Endothelial cell of umbilical vein (primary cell): ENCODE data around the gene GRIA3. TPM values are rescaled to one million over a fixed set of nuclear protein-coding genes. Genes with fewer than 3 reads are reported as not detected.

Experiments used
- BruUV-seq: library from RNA; stranded (reverse); fragments of 400-500 nt; replicated peaks from 2 replicates; lab custom pipeline; 2021; lab: Mats Ljungman, UMichigan
- CTCF ChIA-PET: fragments of 300-600, 350-600 bp; sonication (Branson Sonifier 250); formaldehyde crosslinking; loops from one replicate; lab custom pipeline; 2021; ENCODE audit warnings: antibody characterized with exemption, inconsistent platforms; lab: Charles Lee
- POLR2A ChIA-PET: fragments of 300-600, 350-600 bp; sonication (Branson Sonifier 250); formaldehyde crosslinking; loops from one replicate; lab custom pipeline; 2021; ENCODE audit warnings: antibody characterized with exemption, inconsistent platforms; lab: Charles Lee
- DNase-seq: peaks from one replicate; pipeline ENCODE4 v3.0.0-alpha.2; 2011; ENCODE audit warnings: low read depth, low spot score
- FAIRE-seq: peaks from 2 replicates; lab custom pipeline; 2011; peaks lifted over from hg19 to GRCh38; lab: Jason Lieb, UNC
- H2AFZ ChIP-seq: 2 replicates; pipeline ENCODE4 v1.6.0; 2012; ENCODE audit warnings: low read depth, low read length, control low read depth, inconsistent platforms
- H3K27ac ChIP-seq: 2 replicates; pipeline ENCODE4 v1.5.1; 2011; ENCODE audit warnings: low read depth, mild to moderate bottlenecking, control low read depth, low read length, moderate library complexity; ENCODE audit not compliant: insufficient read depth
- H3K27me3 ChIP-seq, 2 experiments: 2 replicates each; pipeline versions ENCODE4 v1.6.0 to v1.6.1; 2011; ENCODE audit warnings: low read length in 2 of 2, mixed read lengths in 1 of 2; ENCODE audit not compliant: control insufficient read depth in 2 of 2, insufficient read depth in 2 of 2
- H3K36me3 ChIP-seq, 2 experiments: 2 replicates in 1 of 2; 3 replicates in 1 of 2; pipeline ENCODE4 v1.5.1; 2011; ENCODE audit warnings: low read length in 2 of 2, mild to moderate bottlenecking in 1 of 2, moderate library complexity in 1 of 2; ENCODE audit not compliant: control insufficient read depth in 2 of 2, insufficient read depth in 2 of 2; ENCODE audit errors: extremely low read depth in 1 of 2
- H3K4me1 ChIP-seq: 3 replicates; pipeline ENCODE4 v1.5.1; 2011; ENCODE audit warnings: mild to moderate bottlenecking, low read length; ENCODE audit not compliant: control insufficient read depth, insufficient read depth; ENCODE audit errors: extremely low read depth
- H3K4me2 ChIP-seq: 2 replicates; pipeline ENCODE4 v1.6.1; 2011; ENCODE audit warnings: low read length, control low read depth, mixed read lengths; ENCODE audit not compliant: insufficient read depth
- H3K4me3 ChIP-seq, 3 experiments: fragments of 200-600 bp in 1 of 3; sonication (generic), shearing (Covaris generic) in 1 of 3; replicated peaks in 1 of 3; 2 replicates each; pipeline ENCODE4 v1.5.1; 2011 to 2016; ENCODE audit warnings: control low read depth in 3 of 3, low read length in 3 of 3, mild to moderate bottlenecking in 2 of 3, inconsistent platforms in 1 of 3, low read depth in 1 of 3, moderate library complexity in 1 of 3; ENCODE audit not compliant: insufficient read depth in 1 of 3
- H3K79me2 ChIP-seq: 2 replicates; pipeline ENCODE4 v1.6.0; 2012; ENCODE audit warnings: low read length, inconsistent platforms; ENCODE audit not compliant: control insufficient read depth, insufficient read depth
- H3K9ac ChIP-seq: replicated peaks from 2 replicates; pipeline ENCODE3; 2011; ENCODE audit warnings: low read length, control low read depth; ENCODE audit not compliant: insufficient read depth; ENCODE audit errors: extremely low read depth
- H3K9me1 ChIP-seq: replicated peaks from 3 replicates; pipeline ENCODE4 v1.6.0; 2011; ENCODE audit warnings: mild to moderate bottlenecking, low read length; ENCODE audit not compliant: control insufficient read depth, insufficient read depth; ENCODE audit errors: extremely low read depth
- H3K9me3 ChIP-seq: replicated peaks from 2 replicates; pipeline ENCODE4 v1.5.1; 2012; ENCODE audit warnings: low read length, inconsistent platforms; ENCODE audit not compliant: control insufficient read depth, insufficient read depth
- H4K20me1 ChIP-seq: replicated peaks from 2 replicates; pipeline ENCODE3; 2011; ENCODE audit warnings: mild to moderate bottlenecking, low read length; ENCODE audit not compliant: control insufficient read depth, insufficient read depth; ENCODE audit errors: extremely low read depth
- EZH2 ChIP-seq: IDR thresholded peaks from 2 replicates; pipeline ENCODE4 v1.6.1; 2012; ENCODE audit warnings: borderline replicate concordance, low read depth, mild to moderate bottlenecking, moderate library complexity, low read length, inconsistent platforms; ENCODE audit not compliant: severe bottlenecking
- FOS ChIP-seq: IDR thresholded peaks from 2 replicates; pipeline ENCODE4 v1.6.1; 2011; ENCODE audit warnings: mild to moderate bottlenecking, low read length, moderate library complexity, borderline replicate concordance; ENCODE audit not compliant: insufficient read depth
- GATA2 ChIP-seq: IDR thresholded peaks from 2 replicates; pipeline ENCODE4 v1.7.0; 2011; ENCODE audit warnings: low read depth, mild to moderate bottlenecking, moderate library complexity, mixed read lengths, low read length; ENCODE audit not compliant: insufficient read length, insufficient read depth
- JUN ChIP-seq: IDR thresholded peaks from 2 replicates; pipeline ENCODE4 v1.6.1; 2011; ENCODE audit warnings: borderline replicate concordance, low read depth; ENCODE audit not compliant: insufficient read length, insufficient read depth
- MYC ChIP-seq: IDR thresholded peaks from one replicate; pipeline ENCODE4 v1.6.1; 2011; ENCODE audit warnings: mild to moderate bottlenecking, low read depth, low read length
- POLR2A ChIP-seq: IDR thresholded peaks from 2 replicates; pipeline ENCODE4 v1.6.1; 2012; ENCODE audit warnings: low read depth, mild to moderate bottlenecking, control low read depth, low read length
- POLR2AphosphoS5 ChIP-seq: IDR thresholded peaks from 2 replicates; pipeline ENCODE4 v1.6.1; 2012; ENCODE audit warnings: low read depth, mild to moderate bottlenecking, control low read depth, low read length, moderate library complexity; ENCODE audit not compliant: insufficient read depth
- dilution Hi-C: fragments of 300-500 bp; cut with MboI; formaldehyde crosslinking; loops from one replicate; pipeline ENCODE4 v1.15.0; 2019; ENCODE audit warnings: low sequenced_read_pairs; ENCODE audit not compliant: extremely low pct_ligation_motif_present
- intact Hi-C: fragments of 100-400 bp; cut with micrococcal nuclease; formaldehyde crosslinking; loops from one replicate; pipeline ENCODE4 v1.10.0; 2022
- polyA plus RNA-seq, 4 experiments: library from polyadenylated mRNA; depleted of rRNA in 3 of 4; stranded (reverse) in 3 of 4; unstranded in 1 of 4; fragments of >200 nt; gene quantifications; 2 replicates each; pipeline versions ENCODE4 v1.2.1 to v1.2.3, GENCODE V29; 2011 to 2012; ENCODE audit warnings: missing spikeins in 1 of 4
- total RNA-seq: library from RNA; stranded (reverse); gene quantifications from 2 replicates; pipeline ENCODE4 v1.2.3, GENCODE V29; 2021
- TF ChIP-seq, protein P1 (sequence below), 2 donors: IDR thresholded peaks; 1 replicate in 1 of 2; 2 replicates in 1 of 2; pipeline ENCODE4 v1.5.1; 2011; ENCODE audit warnings: low read length in 2 of 2, mild to moderate bottlenecking in 2 of 2, moderate library complexity in 2 of 2, control low read depth in 1 of 2, inconsistent platforms in 1 of 2, low read depth in 1 of 2; ENCODE audit not compliant: insufficient read depth in 1 of 2; ENCODE audit errors: extremely low read depth in 1 of 2
- TF ChIP-seq, protein P2 (sequence below): IDR thresholded peaks from 2 replicates; pipeline ENCODE4 v1.6.1; 2011; ENCODE audit not compliant: insufficient read depth, insufficient read length

The GRIA3 gene
- total and polyA plus RNA-seq, 2 donors (not counting 3 experiments of a cell fraction or from before 2014, with no cell fraction given): not detected

DNA sequence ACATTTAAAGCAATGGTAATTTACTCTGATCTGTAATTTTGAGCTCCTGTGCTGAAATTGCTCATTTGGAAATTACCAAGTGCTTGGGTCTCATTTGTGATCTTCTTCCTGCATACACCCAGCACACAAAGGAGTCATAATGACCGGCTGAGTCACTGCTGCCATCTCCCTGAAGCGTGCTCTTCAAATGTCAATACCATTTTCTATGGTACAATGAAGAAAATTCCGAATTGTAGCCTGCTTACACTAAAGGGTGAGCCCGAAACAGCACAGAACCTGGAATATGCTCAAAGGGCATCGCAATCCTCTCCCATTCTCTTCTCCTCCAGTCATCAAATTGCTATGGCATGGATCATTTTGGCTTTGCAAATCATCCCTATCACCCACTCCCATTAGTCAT lies 140.5 kb downstream of the GRIA3 start:
- POLR2A ChIA-PET: no interaction called here

More for the DNA sequence above, 140.5 kb downstream of the GRIA3 start:
- Histone ChIP-seq H3K9me1 (no peaks in the 10 kb centered on the region), H3K4me1 (no peaks in the 10 kb centered on the region), H4K20me1 (no peaks in the 10 kb centered on the region), H3K9me3 (no peaks in the 10 kb centered on the region), H3K27ac (no peak overlapping the region), H3K9ac (no peak overlapping the region), H3K36me3 (no peaks in the 10 kb centered on the region), H2AFZ (no peak overlapping the region), H3K27me3 (no peaks in the 10 kb centered on the region), H3K4me2 (no peak overlapping the region), H3K79me2 (no peaks in the 10 kb centered on the region), H3K4me3 (no peak overlapping the region)
- CTCF ChIA-PET: no interaction called here
- FAIRE-seq: no peak
- no TSS peak for BruUV-seq
- TF ChIP-seq JUN (no peak), FOS (no peak), POLR2AphosphoS5 (no peak), MYC (no peak), GATA2 (no peak), EZH2 (no peak), POLR2A (no peak)
- TF ChIP-seq, protein P1, sequence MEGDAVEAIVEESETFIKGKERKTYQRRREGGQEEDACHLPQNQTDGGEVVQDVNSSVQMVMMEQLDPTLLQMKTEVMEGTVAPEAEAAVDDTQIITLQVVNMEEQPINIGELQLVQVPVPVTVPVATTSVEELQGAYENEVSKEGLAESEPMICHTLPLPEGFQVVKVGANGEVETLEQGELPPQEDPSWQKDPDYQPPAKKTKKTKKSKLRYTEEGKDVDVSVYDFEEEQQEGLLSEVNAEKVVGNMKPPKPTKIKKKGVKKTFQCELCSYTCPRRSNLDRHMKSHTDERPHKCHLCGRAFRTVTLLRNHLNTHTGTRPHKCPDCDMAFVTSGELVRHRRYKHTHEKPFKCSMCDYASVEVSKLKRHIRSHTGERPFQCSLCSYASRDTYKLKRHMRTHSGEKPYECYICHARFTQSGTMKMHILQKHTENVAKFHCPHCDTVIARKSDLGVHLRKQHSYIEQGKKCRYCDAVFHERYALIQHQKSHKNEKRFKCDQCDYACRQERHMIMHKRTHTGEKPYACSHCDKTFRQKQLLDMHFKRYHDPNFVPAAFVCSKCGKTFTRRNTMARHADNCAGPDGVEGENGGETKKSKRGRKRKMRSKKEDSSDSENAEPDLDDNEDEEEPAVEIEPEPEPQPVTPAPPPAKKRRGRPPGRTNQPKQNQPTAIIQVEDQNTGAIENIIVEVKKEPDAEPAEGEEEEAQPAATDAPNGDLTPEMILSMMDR (IDR thresholded peaks at IDR 0.05; ENCODE audit: extremely low read depth in 1 of 2, insufficient read depth in 1 of 2, low read depth in 1 of 2, low read length in 2 of 2): no peak
- TF ChIP-seq, protein P2, sequence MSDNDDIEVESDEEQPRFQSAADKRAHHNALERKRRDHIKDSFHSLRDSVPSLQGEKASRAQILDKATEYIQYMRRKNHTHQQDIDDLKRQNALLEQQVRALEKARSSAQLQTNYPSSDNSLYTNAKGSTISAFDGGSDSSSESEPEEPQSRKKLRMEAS: no peak
- dilution Hi-C loops (no loop called here), intact Hi-C loops (no loop called here)
- DNase-seq: no peak
